GM18867 (cell line): ENCODE results near the gene IFNA4.
"Not testable (repeated sequence)": the region's sequence is repeated elsewhere in the genome, so short reads cannot be mapped to it uniquely, and the experiment has no call there.

Experiments
- ATAC-seq: cut with Tn5 transposase; IDR thresholded peaks from one replicate; pipeline ENCODE4 v1.9.1; 2021; ENCODE audit warnings: mild to moderate bottlenecking, moderate library complexity; ENCODE audit not compliant: unreplicated experiment

Gene IFNA4

GRCh38 chr9:21187487-21187886 is at the start of gene IFNA4:
Gene IFNA4 (minus strand): TSS chr9:21187587. CDS start chr9:21187531, 56 bp downstream.
- not testable (repeated sequence) for ATAC-seq

- ATAC-seq: not testable (repeated sequence)
Observed at GRCh38 chr9:21236360-21236714, 49.0 kb upstream of the IFNA4 start.

GRCh38 chr9:21235468-21236359 is 48.3 kb upstream of the IFNA4 start:
- peak; percentile 82 for ATAC-seq

- ATAC-seq: no peak
Observed at GRCh38 chr9:21234153-21234687, 46.8 kb upstream of the IFNA4 start.

GRCh38 chr9:21233258-21233657 is 45.9 kb upstream of the IFNA4 start:
- no peak for ATAC-seq

GRCh38 chr9:21228122-21228521 is 40.7 kb upstream of the IFNA4 start, which contains the start of gene IFNA17:
Gene IFNA17 (minus strand): TSS chr9:21228222. CDS start chr9:21228173, 49 bp downstream.
- no peak for ATAC-seq

- not testable (repeated sequence) for ATAC-seq
Observed at GRCh38 chr9:21217211-21217610, 29.8 kb upstream of the IFNA4 start, which contains the start of gene IFNA16. Gene IFNA16 (minus strand): TSS chr9:21217311. CDS start chr9:21217305, 6 bp downstream.

- ATAC-seq: peak; percentile 84
Observed at GRCh38 chr9:21213411-21214326, 26.3 kb upstream of the IFNA4 start.

GRCh38 chr9:21212160-21212559 is 24.8 kb upstream of the IFNA4 start:
- not testable (repeated sequence) for ATAC-seq

GRCh38 chr9:21210782-21211181 is 23.4 kb upstream of the IFNA4 start:
- ATAC-seq: not testable (repeated sequence)

GRCh38 chr9:21210311-21210710 is 22.9 kb upstream of the IFNA4 start:
- no peak for ATAC-seq

GRCh38 chr9:21207043-21207442 is 19.7 kb upstream of the IFNA4 start, which contains the start of gene IFNA10:
Gene IFNA10 (minus strand): TSS chr9:21207143. CDS start chr9:21207097, 46 bp downstream.
- not testable (repeated sequence) for ATAC-seq

GRCh38 chr9:21205204-21205603 is 17.8 kb upstream of the IFNA4 start:
- no peak for ATAC-seq

- not testable (repeated sequence) for ATAC-seq
Observed at GRCh38 chr9:21202105-21202504, 14.7 kb upstream of the IFNA4 start, which contains the start of gene IFNA7. Gene IFNA7 (minus strand): TSS chr9:21202205. CDS start chr9:21202165, 40 bp downstream.

- peak; percentile 89 for ATAC-seq
Observed at GRCh38 chr9:21194867-21195776, 7.7 kb upstream of the IFNA4 start.

GRCh38 chr9:21182810-21183736 is 4.3 kb downstream of the IFNA4 start:
- peak; percentile 94 for ATAC-seq

GRCh38 chr9:21174671-21175070 is 12.7 kb downstream of the IFNA4 start:
- ATAC-seq: no peak

- ATAC-seq: no peak
Observed at GRCh38 chr9:21172156-21172555, 15.2 kb downstream of the IFNA4 start.

- no peak for ATAC-seq
Observed at GRCh38 chr9:21171351-21171750, 16.0 kb downstream of the IFNA4 start.
